Liver (tissue), 3 donors: ENCODE results near the gene TRAK1.

Experiments used
- ATF3 ChIP-seq: IDR thresholded peaks from 2 replicates; pipeline ENCODE4 v1.6.1; 2016; ENCODE audit warnings: antibody characterized with exemption
- HNF4A ChIP-seq, 2 donors: conservative IDR thresholded peaks; 2 replicates each; pipeline ENCODE4 v1.6.1; 2016; ENCODE audit warnings: antibody characterized with exemption in 2 of 2, mild to moderate bottlenecking in 2 of 2
- JUND ChIP-seq, 2 donors: IDR thresholded peaks; 2 replicates each; pipeline ENCODE4 v1.6.1; 2016; ENCODE audit warnings: antibody characterized with exemption in 2 of 2
- MAX ChIP-seq: IDR thresholded peaks from 2 replicates; pipeline ENCODE4 v1.6.1; 2016; ENCODE audit warnings: antibody characterized with exemption
- SP1 ChIP-seq: IDR thresholded peaks from 2 replicates; pipeline ENCODE4 v1.6.1; 2018; ENCODE audit warnings: antibody characterized with exemption, mild to moderate bottlenecking
- TAF1 ChIP-seq: conservative IDR thresholded peaks from 2 replicates; pipeline ENCODE4 v1.6.1; 2016; ENCODE audit warnings: antibody characterized with exemption, mild to moderate bottlenecking
- YY1 ChIP-seq: IDR thresholded peaks from 2 replicates; pipeline ENCODE4 v1.6.1; 2016; ENCODE audit warnings: antibody characterized with exemption, mild to moderate bottlenecking
- ZBTB33 ChIP-seq: IDR thresholded peaks from 2 replicates; pipeline ENCODE4 v1.6.1; 2016; ENCODE audit warnings: antibody characterized with exemption
- TF ChIP-seq, protein P1 (sequence below): fragments of 150-350 bp; IDR thresholded peaks from 2 replicates; pipeline ENCODE4 v1.5.1; 2017; ENCODE audit warnings: improper control_type of control experiment, low read depth, low read length; ENCODE audit not compliant: missing input control
- TF ChIP-seq, protein P2 (sequence below): IDR thresholded peaks from 2 replicates; pipeline ENCODE4 v1.6.1; 2016; ENCODE audit warnings: antibody characterized with exemption, mild to moderate bottlenecking
- donor health status: healthy.
- donor health status: healthy.

DNA sequence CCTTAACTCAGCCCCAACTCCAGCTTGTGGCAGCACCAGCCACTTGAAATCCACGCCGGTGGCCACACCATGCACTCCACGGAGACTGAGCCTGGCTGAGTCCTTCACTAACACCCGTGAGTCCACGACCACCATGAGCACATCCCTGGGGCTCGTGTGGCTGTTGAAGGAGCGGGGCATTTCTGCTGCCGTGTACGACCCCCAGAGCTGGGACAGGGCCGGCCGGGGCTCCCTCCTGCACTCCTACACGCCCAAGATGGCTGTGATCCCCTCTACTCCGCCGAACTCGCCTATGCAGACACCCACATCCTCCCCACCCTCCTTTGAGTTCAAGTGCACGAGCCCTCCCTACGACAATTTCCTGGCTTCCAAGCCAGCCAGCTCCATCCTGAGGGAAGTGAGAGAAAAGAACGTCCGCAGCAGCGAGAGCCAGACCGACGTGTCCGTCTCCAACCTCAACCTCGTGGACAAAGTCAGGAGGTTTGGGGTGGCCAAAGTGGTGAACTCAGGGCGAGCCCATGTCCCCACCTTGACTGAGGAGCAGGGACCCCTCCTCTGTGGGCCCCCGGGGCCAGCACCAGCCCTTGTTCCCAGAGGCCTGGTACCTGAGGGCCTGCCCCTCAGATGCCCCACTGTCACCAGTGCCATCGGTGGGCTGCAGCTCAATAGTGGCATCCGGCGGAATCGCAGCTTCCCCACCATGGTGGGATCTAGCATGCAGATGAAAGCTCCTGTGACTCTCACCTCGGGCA lies 132.0 kb downstream of the TRAK1 start:
- TF ChIP-seq, protein P1, sequence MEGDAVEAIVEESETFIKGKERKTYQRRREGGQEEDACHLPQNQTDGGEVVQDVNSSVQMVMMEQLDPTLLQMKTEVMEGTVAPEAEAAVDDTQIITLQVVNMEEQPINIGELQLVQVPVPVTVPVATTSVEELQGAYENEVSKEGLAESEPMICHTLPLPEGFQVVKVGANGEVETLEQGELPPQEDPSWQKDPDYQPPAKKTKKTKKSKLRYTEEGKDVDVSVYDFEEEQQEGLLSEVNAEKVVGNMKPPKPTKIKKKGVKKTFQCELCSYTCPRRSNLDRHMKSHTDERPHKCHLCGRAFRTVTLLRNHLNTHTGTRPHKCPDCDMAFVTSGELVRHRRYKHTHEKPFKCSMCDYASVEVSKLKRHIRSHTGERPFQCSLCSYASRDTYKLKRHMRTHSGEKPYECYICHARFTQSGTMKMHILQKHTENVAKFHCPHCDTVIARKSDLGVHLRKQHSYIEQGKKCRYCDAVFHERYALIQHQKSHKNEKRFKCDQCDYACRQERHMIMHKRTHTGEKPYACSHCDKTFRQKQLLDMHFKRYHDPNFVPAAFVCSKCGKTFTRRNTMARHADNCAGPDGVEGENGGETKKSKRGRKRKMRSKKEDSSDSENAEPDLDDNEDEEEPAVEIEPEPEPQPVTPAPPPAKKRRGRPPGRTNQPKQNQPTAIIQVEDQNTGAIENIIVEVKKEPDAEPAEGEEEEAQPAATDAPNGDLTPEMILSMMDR: no peak
- TF ChIP-seq YY1: no peak
- TF ChIP-seq MAX: no peak
- TF ChIP-seq SP1: no peak
- TF ChIP-seq HNF4A (conservative IDR thresholded peaks at IDR 0.05): no peak
- no peak for TF ChIP-seq JUND (IDR thresholded peaks at IDR 0.05)
- TF ChIP-seq, protein P2, sequence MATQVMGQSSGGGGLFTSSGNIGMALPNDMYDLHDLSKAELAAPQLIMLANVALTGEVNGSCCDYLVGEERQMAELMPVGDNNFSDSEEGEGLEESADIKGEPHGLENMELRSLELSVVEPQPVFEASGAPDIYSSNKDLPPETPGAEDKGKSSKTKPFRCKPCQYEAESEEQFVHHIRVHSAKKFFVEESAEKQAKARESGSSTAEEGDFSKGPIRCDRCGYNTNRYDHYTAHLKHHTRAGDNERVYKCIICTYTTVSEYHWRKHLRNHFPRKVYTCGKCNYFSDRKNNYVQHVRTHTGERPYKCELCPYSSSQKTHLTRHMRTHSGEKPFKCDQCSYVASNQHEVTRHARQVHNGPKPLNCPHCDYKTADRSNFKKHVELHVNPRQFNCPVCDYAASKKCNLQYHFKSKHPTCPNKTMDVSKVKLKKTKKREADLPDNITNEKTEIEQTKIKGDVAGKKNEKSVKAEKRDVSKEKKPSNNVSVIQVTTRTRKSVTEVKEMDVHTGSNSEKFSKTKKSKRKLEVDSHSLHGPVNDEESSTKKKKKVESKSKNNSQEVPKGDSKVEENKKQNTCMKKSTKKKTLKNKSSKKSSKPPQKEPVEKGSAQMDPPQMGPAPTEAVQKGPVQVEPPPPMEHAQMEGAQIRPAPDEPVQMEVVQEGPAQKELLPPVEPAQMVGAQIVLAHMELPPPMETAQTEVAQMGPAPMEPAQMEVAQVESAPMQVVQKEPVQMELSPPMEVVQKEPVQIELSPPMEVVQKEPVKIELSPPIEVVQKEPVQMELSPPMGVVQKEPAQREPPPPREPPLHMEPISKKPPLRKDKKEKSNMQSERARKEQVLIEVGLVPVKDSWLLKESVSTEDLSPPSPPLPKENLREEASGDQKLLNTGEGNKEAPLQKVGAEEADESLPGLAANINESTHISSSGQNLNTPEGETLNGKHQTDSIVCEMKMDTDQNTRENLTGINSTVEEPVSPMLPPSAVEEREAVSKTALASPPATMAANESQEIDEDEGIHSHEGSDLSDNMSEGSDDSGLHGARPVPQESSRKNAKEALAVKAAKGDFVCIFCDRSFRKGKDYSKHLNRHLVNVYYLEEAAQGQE: no peak
- TF ChIP-seq TAF1: no peak
- no peak for TF ChIP-seq ATF3
- no peak for TF ChIP-seq ZBTB33
